GM08714 (cell line): Measurements from ENCODE around the gene AHRR.

Experiments used
- H3K4me3 ChIP-seq: fragments of 200-500 bp; sonication (Bioruptor generic); 2 replicates; pipeline ENCODE4 v1.5.1; 2014; ENCODE audit warnings: mild to moderate bottlenecking, low read length, inconsistent platforms
- ZNF274 ChIP-seq: IDR thresholded peaks from 2 replicates; pipeline ENCODE4 v1.6.1; 2012; ENCODE audit warnings: mild to moderate bottlenecking, low read depth, low read length

AHRR gene

GRCh38 chr5:416636-416960 is 95.1 kb downstream of the AHRR start:
- TF ChIP-seq ZNF274: no peak

GRCh38 chr5:417301-418161 is 96.0 kb downstream of the AHRR start:
- H3K4me3 ChIP-seq: no peak overlapping the region
- TF ChIP-seq ZNF274: no peak

More at GRCh38 chr5:416636-416960, 95.1 kb downstream of the AHRR start:
- no peak overlapping the region for H3K4me3 ChIP-seq

- no peak for TF ChIP-seq ZNF274
- no peak overlapping the region for H3K4me3 ChIP-seq
These were observed 96.9 kb downstream of the AHRR start for GRCh38 chr5:418162-419121.

- no peak for TF ChIP-seq ZNF274
- no peak overlapping the region for H3K4me3 ChIP-seq
These were observed 98.5 kb downstream of the AHRR start for GRCh38 chr5:419970-420369.

- no peak for TF ChIP-seq ZNF274
- H3K4me3 ChIP-seq: no peak overlapping the region
These were observed 99.2 kb downstream of the AHRR start for GRCh38 chr5:420632-421286.

- no peak for TF ChIP-seq ZNF274
- no peak overlapping the region for H3K4me3 ChIP-seq
These were observed 99.9 kb downstream of the AHRR start for GRCh38 chr5:421287-421880.

GRCh38 chr5:421901-422300 is 100.4 kb downstream of the AHRR start:
- no peak for TF ChIP-seq ZNF274
- no peak overlapping the region for H3K4me3 ChIP-seq

GRCh38 chr5:422323-423232 is 101.1 kb downstream of the AHRR start:
- TF ChIP-seq ZNF274: no peak

GRCh38 chr5:423233-423565 is 101.7 kb downstream of the AHRR start:
- H3K4me3 ChIP-seq: no peak overlapping the region
- no peak for TF ChIP-seq ZNF274

More at GRCh38 chr5:422323-423232, 101.1 kb downstream of the AHRR start:
- H3K4me3 ChIP-seq: no peak overlapping the region

- no peak for TF ChIP-seq ZNF274
- no peak overlapping the region for H3K4me3 ChIP-seq
These were observed 102.2 kb downstream of the AHRR start for GRCh38 chr5:423626-424261.

- no peak for TF ChIP-seq ZNF274
- H3K4me3 ChIP-seq: no peak overlapping the region
These were observed 103.0 kb downstream of the AHRR start for GRCh38 chr5:424301-425110.

- TF ChIP-seq ZNF274: no peak
- H3K4me3 ChIP-seq: no peak overlapping the region
These were observed 104.2 kb downstream of the AHRR start for GRCh38 chr5:425714-426113.
